HG03097 (cell line): ENCODE measurements around the gene LSP1.

Experiments used
- ATAC-seq: cut with Tn5 transposase; IDR thresholded peaks from one replicate; pipeline ENCODE4 v1.9.1; 2021; ENCODE audit not compliant: unreplicated experiment, low FRiP score

Gene LSP1

GRCh38 chr11:1836011-1836945, 16.6 kb upstream of the LSP1 start:
- no peak for ATAC-seq

DNA sequence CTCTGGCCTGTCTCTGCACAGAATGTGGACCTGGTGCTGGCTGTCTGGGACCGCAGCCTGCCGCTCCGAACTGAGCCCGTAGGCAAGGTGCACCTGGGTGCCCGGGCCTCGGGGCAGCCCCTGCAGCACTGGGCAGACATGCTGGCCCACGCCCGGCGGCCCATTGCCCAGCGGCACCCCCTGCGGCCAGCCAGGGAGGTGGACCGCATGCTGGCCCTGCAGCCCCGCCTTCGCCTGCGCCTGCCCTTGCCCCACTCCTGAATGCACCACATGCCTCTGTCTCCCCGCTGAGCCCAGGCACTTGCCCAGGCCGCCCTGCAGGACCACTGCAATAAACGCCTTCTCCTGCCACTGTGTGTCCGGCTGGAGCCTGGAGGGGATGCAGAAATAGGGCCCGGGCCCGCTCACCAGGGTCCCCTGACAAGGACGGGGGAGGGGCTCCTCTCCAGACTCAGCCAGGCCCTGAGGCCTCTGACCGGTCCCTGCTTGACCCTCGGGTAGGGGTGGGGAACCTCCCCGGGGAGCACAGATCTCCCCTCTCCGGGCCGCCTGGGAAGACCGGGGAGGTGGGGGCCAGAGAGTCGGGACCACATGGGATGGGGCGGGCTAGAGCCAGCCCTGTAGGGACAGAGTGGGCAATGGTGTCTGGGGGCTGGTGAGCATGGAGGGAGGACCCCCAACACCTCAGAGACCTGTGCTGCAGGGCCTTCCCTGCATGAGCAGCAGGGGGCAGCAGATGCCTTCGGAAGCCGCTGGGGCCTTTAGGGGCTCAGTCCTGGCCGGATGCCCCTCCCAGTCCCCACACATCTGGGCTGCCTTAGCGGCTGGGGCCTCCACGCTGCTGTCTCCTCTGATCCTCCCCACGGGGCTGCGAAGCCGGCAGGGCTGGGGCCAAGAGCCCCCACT, 15.5 kb upstream of the LSP1 start:
- ATAC-seq: no peak

- ATAC-seq: no peak
Measured at GRCh38 chr11:1838077-1838425, 14.8 kb upstream of the LSP1 start.

DNA sequence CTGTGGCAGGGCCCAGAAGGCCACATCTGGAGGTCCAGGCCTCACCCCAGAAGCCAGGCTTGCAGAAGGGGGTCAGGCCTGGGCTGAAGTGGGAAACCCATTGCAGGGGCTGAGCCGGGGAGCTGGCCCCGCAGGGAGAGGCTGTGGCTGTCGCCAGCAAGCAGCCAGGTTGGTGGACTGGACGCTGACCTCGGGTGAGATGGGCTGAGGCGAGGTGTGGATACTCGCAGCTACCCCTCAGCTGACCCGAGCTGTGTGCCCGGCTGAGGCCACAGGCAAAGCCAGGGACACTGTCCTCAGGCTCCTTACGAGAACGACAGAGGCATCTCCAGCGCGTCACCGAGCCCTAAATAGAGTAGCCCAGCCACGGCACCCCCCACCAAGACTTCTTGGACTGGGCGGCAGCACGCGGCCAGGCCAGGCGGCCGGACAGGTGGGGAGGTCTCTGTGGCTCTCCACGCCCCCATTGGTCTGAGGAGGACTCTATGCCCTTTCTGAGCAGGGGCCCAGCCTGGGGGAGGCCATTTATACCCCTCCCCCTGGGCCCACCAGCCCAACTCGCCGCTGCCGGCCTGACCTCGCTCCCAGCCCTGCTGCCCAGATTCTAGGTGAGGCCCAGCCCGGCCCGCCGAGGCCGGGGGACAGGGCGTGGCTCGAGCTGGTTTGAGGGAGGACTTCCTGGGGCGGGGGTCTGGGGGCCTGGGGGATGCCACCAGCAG, 14.3 kb upstream of the LSP1 start, which contains the start of gene TNNI2:
TSS of gene TNNI2 (plus strand) at position 556 of the 719 bp plus-strand sequence. CDS start 716 bp downstream, outside the sequence.
- no peak for ATAC-seq

DNA sequence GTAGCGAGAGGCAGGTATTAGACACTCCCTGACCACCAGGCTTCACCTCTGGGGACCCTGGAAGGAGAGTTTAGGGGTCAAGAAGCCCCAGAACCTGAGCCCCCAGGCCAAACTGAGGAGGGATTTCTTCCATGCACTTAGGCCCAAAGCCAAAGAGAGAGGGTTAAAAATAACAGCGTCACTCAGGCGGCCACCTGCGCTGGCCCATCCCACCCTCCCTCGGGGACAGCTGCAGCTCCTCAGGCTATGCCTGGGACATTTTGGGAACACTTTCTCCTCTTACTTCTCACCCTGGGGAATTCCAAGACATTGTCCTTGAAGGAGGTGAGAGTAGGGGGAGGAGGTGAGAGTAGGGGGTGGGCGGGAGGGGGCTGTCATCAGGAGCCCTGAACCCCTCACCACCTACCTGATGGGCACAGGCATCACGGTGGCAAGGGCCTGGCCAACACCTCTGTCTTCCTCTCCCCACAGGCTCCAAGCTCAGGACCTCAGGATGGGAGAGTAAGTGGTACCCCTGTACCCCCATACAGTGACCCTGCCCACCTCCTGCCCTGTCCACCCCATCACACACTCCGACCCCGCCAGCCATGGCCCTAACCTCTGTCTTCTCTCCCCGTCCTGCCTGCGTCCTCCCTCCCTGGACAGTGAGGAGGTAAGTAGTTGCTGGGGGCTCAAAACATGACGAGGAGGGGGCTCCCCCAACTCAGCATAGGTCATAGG, 13.5 kb upstream of the LSP1 start:
- ATAC-seq: no peak

DNA sequence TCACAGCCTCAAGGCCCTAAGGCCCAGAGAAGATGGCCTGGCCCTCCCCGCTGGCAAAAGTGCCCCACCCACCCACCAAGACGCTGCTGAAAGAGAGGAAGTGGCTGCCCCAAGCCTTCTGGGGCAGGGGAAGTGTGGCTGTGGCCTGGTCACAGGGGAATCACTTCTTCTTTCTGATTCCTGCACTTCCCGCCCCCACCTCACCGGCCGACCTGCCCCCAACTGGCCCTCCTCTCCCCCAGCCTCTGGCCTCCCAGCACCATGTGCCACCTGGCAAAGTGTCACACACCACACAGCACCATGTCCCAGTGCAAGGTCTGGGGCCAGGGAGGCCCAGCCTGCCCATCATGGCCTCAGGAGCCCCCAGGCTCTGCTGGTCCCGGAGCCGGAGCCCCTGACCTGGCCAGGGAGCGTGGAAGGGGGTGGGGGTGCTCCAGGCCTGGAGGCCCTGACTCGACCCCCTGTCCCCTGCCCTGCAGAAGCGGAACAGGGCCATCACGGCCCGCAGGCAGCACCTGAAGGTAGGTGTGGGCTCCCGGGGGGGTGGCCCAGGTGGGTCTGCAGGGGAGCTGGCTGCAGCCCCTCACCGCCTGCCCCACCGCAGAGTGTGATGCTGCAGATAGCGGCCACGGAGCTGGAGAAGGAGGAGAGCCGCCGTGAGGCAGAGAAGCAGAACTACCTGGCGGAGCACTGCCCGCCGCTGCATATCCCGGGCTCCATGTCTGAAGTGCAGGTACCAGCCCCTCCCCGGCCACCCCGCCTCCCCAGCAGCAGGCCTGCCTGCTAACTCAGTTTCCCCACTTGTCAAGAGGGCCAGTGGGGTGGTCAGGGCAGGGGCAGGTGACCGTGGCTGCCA, 12.7 kb upstream of the LSP1 start:
- no peak for ATAC-seq

DNA sequence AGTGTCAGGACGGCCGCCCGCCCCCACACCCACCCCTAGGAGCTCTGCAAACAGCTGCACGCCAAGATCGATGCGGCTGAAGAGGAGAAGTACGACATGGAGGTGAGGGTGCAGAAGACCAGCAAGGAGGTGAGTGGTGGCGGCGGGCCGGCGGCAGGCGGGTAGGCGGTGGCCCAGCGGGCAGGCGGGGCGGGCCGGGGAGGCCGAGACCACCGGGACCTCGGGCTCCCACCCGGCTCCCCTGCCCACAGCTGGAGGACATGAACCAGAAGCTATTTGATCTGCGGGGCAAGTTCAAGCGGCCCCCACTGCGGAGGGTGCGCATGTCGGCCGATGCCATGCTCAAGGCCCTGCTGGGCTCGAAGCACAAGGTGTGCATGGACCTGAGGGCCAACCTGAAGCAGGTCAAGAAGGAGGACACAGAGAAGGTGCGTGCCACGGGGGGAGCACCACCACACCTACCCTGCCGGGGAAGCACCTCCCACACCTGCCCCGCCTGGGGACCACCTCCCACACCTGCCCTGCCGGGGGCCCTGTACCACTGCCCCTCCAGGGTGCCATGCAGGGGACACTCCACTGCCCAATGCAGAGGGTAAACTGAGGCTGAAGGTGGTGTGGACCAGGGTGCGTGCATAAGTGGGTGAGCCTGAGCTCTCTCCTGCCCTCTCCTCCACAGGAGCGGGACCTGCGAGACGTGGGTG, 12.0 kb upstream of the LSP1 start:
- no peak for ATAC-seq

- ATAC-seq: no peak
Measured at GRCh38 chr11:1841511-1842148, 11.3 kb upstream of the LSP1 start.

DNA sequence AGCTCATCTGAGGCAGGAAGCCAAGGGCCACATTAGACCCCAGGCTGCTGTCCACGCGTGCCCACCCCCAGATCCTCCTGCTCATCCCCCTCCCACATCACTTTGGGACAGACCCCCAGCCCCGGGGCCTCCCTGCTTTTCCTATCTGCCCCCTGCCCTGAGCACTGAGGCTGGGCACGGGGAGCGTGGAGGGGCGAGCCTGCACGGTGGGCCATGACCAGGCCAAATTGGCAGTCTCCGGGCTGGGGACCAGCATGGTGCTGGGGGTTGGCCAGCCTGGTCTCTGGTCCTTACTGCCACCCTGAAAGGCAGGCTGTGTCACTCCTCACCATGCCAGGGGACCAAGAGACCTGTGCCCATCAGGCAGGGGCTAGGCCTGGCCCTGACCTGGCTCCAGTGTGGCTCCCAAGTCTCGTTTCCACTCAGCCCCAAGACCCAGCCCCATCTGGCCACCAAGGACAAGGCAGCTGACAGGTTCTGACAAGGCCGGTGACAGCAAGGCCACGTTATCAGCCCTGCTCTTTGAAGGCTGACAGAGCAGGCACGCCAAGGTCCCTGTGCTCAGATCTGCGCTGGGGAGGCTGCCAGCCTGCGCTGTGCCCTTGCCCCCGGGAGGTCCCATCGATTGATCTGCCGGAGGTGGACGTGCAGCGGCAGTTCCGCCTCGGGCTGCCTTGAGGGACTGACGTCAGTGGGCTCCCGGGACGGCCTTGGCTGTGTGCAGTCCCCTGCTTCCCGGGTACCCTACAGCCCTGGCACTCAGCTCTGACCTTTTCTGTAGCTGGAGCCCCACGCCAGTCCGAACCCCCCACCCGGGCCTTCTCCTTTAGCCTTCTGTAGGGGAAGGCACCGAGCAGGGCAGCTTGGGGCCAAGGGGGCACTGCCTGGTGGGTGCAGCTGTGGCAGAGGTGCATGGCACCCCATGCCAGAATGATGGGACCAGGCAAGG, 10.5 kb upstream of the LSP1 start:
- ATAC-seq: no peak

GRCh38 chr11:1843098-1843473, 9.8 kb upstream of the LSP1 start:
- ATAC-seq: no peak

DNA sequence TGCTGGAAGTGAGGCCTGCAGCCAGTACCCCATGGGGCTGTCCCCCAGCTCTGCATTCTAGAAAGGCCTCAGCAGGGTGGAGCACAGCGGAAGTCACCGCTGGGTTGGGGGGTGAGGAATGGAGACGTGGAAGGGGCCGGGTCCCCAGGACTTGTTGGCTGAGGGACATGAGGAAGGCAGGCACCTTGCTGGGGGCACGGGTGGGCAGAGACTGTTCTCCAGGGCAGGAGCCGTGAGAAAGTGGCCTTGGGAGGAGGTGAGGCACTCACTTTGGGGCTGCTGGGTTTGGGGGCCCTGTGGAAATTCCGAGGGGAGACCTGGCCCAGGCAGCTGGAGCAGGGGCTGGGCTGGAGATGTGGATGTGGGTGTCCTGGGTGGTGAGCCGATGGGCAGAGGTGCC, 9.1 kb upstream of the LSP1 start:
- ATAC-seq: no peak

- ATAC-seq: no peak
Measured at GRCh38 chr11:1844221-1845094, 8.4 kb upstream of the LSP1 start.

DNA sequence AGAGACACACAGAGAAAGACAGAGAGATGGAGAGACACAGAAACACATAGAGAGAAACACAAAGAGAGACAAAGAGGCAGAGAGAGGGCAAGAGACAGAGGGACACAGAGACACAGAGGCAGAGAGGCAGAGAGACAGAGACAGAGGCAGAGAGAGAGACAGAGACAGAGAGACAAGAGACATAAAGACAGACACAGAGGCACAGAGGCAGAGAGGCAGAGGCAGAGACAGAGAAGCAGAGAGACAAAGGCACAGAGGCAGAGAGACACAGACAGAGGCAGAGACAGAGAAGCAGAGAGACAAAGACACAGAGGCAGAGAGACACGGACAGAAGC, 7.8 kb upstream of the LSP1 start:
- no peak for ATAC-seq

GRCh38 chr11:1845561-1846452, 7.1 kb upstream of the LSP1 start:
- ATAC-seq: no peak

DNA sequence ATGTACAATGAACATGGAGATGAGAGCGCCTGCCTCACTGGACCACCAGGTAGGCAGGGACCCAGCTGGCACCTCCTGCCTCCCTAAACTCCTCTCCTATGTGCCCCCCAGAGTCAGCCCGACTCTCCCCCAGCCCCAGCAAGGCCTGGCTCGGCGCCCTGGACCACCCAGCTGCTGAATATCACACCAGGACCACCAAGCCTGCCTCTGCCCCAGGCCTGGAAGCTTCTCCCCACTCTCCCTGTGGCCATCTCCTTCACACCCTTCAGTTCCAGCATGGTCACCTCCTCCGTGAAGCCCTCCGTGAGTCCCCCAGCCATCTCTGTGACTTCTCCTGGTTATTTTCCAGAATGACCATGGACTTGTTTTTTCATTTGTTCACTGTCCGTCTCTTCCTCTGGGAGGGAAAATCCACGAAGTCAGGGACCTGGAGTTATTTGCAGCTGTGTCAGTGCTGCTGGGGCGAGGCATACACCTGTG, 6.4 kb upstream of the LSP1 start:
- no peak for ATAC-seq
